ENCODE measurements around the gene NR2C2.

GRCh38 chr3:15029625-15030024, 82.2 kb downstream of the NR2C2 start:
- TF ChIP-seq CTCF (conservative IDR thresholded peaks at IDR 0.05; ENCODE audit: low read length) (no peak), EZH2phosphoT487 (IDR thresholded peaks at IDR 0.05; ENCODE audit: borderline replicate concordance, low read depth, low read length) (no peak)

Measured in OCI-LY7 (cell line).